HCT116 (cell line): ENCODE results near the gene KMO. TPM values are rescaled to one million over a fixed set of nuclear protein-coding genes. Genes with fewer than 3 reads are reported as not detected.

Experiments
- ATAC-seq: fragments of 200-7000 bp; cut with Tn5 transposase; 2 replicates; pipeline ENCODE4 v1.9.1; 2020; ENCODE audit warnings: mild to moderate bottlenecking, moderate library complexity
- BruUV-seq: library from RNA; stranded (reverse); fragments of 400-500 nt; replicated peaks from 2 replicates; lab custom pipeline; 2021; lab: Mats Ljungman, UMichigan
- CTCF ChIA-PET: fragments of 300-600 bp; sonication (Branson Sonifier 250); formaldehyde crosslinking; loops from one replicate; lab custom pipeline; 2021; ENCODE audit warnings: antibody characterized with exemption; lab: Charles Lee
- POLR2A ChIA-PET: fragments of 300-600, 350-600 bp; sonication (Branson Sonifier 250); formaldehyde crosslinking; loops from one replicate; lab custom pipeline; 2021; ENCODE audit warnings: antibody characterized with exemption; lab: Charles Lee
- RAD21 ChIA-PET, 2 experiments: fragments of 300-600 bp; sonication (Branson Sonifier 250); formaldehyde crosslinking; loops; one replicate each; lab custom pipeline; 2023; ENCODE audit warnings: low total read pairs in 2 of 2; ENCODE audit not compliant: uncharacterized antibody in 2 of 2, unreplicated experiment in 2 of 2, low non-redundant PET in 1 of 2; lab: Charles Lee
- DNase-seq: peaks from one replicate; pipeline ENCODE4 v3.0.0-alpha.2; 2010; ENCODE audit warnings: low read depth, low spot score
- H2AFZ ChIP-seq: fragments of 200-600 bp; shearing (Covaris generic), sonication (generic); 2 replicates; pipeline ENCODE4 v1.6.1; 2017; ENCODE audit warnings: low read depth, mixed run types, mixed read lengths, antibody characterized with exemption, low read length; ENCODE audit not compliant: poor library complexity, severe bottlenecking
- H3K27ac ChIP-seq: 2 replicates; pipeline ENCODE4 v1.5.1; 2012; ENCODE audit warnings: low read depth, low read length
- H3K27me3 ChIP-seq: fragments of 200-600 bp; sonication (generic); 2 replicates; pipeline ENCODE4 v1.6.1; 2016; ENCODE audit warnings: mixed run types, low read length, mixed read lengths; ENCODE audit not compliant: insufficient read depth
- H3K36me3 ChIP-seq, 2 experiments: fragments of 200-500 bp in 1 of 2; fragments of 200-600 bp in 1 of 2; sonication (Bioruptor generic) in 1 of 2; sonication (generic) in 1 of 2; 2 replicates each; pipeline versions ENCODE4 v1.5.1 to v1.6.1; 2014 to 2016; ENCODE audit warnings: low read length in 2 of 2, inconsistent platforms in 1 of 2, mixed read lengths in 1 of 2, mixed run types in 1 of 2; ENCODE audit not compliant: insufficient read depth in 2 of 2, control insufficient read depth in 1 of 2
- H3K4me1 ChIP-seq, 2 experiments: fragments of 200-600 bp in 1 of 2; sonication (generic) in 1 of 2; 2 replicates each; pipeline versions ENCODE4 v1.5.1 to v1.6.1; 2012 to 2017; ENCODE audit warnings: low read length in 2 of 2, inconsistent platforms in 1 of 2, mild to moderate bottlenecking in 1 of 2, mixed read lengths in 1 of 2, mixed run types in 1 of 2, moderate library complexity in 1 of 2; ENCODE audit not compliant: insufficient read depth in 2 of 2, control insufficient read depth in 1 of 2
- H3K4me2 ChIP-seq: fragments of 200-600 bp; sonication (generic); 2 replicates; pipeline ENCODE4 v1.6.1; 2017; ENCODE audit warnings: mixed run types, low read length, mixed read lengths
- H3K4me3 ChIP-seq, 2 experiments: fragments of 200-600 bp in 1 of 2; sonication (generic) in 1 of 2; replicated peaks in 1 of 2; 2 replicates each; pipeline ENCODE4 v1.5.1; 2011 to 2016; ENCODE audit warnings: low read length in 2 of 2, control low read depth in 1 of 2, low read depth in 1 of 2, mild to moderate bottlenecking in 1 of 2, mixed read lengths in 1 of 2, mixed run types in 1 of 2
- H3K79me2 ChIP-seq: fragments of 200-600 bp; sonication (generic); 2 replicates; pipeline ENCODE4 v1.6.1; 2017; ENCODE audit warnings: mild to moderate bottlenecking, mixed run types, low read length, moderate library complexity, mixed read lengths; ENCODE audit not compliant: insufficient read depth
- H3K9ac ChIP-seq: fragments of 200-600 bp; sonication (generic); 2 replicates; pipeline ENCODE4 v1.6.1; 2016; ENCODE audit warnings: low read length, mixed read lengths
- H3K9me2 ChIP-seq: fragments of 200-600 bp; sonication (generic), shearing (Covaris generic); 2 replicates; pipeline ENCODE4 v1.6.1; 2017; ENCODE audit warnings: mixed run types, mild to moderate bottlenecking, moderate library complexity; ENCODE audit not compliant: insufficient read depth
- H3K9me3 ChIP-seq, 2 experiments: fragments of 200-500 bp in 1 of 2; fragments of 200-600 bp in 1 of 2; sonication (Bioruptor generic) in 1 of 2; sonication (generic) in 1 of 2; 2 replicates each; pipeline ENCODE4 v1.6.1; 2014 to 2017; ENCODE audit warnings: low read length in 2 of 2, mixed read lengths in 2 of 2, inconsistent platforms in 1 of 2, low read depth in 1 of 2, mild to moderate bottlenecking in 1 of 2, mixed run types in 1 of 2, moderate library complexity in 1 of 2; ENCODE audit not compliant: control insufficient read depth in 1 of 2, insufficient read depth in 1 of 2
- H4K20me1 ChIP-seq: fragments of 200-600 bp; sonication (generic), shearing (Covaris generic); 2 replicates; pipeline ENCODE4 v1.6.1; 2017; ENCODE audit warnings: mixed run types, mild to moderate bottlenecking, moderate library complexity; ENCODE audit not compliant: insufficient read depth
- FOSL1 ChIP-seq: IDR thresholded peaks from 2 replicates; pipeline ENCODE4 v1.6.1; 2012; ENCODE audit warnings: low read depth
- MAX ChIP-seq: IDR thresholded peaks from 2 replicates; pipeline ENCODE4 v1.6.1; 2012
- SRF ChIP-seq: IDR thresholded peaks from 2 replicates; pipeline ENCODE4 v1.6.1; 2012; ENCODE audit warnings: low read depth
- TCF7L2 ChIP-seq: IDR thresholded peaks from 2 replicates; pipeline ENCODE4 v1.7.0; 2011; ENCODE audit warnings: borderline replicate concordance, inconsistent platforms; ENCODE audit not compliant: insufficient read depth, insufficient read length; ENCODE audit errors: extremely low read depth
- YY1 ChIP-seq: IDR thresholded peaks from 2 replicates; pipeline ENCODE4 v1.6.1; 2011; ENCODE audit warnings: low read length, low read depth, moderate library complexity, mild to moderate bottlenecking; ENCODE audit not compliant: insufficient replicate concordance; ENCODE audit errors: extremely low read depth
- intact Hi-C: fragments of 100-400 bp; cut with micrococcal nuclease; formaldehyde crosslinking; loops from 2 replicates; pipeline ENCODE4 v1.10.0; 2022
- total RNA-seq: library from RNA; stranded (reverse); gene quantifications from one replicate; pipeline ENCODE4 v1.2.1, GENCODE V29; 2021; ENCODE audit not compliant: unreplicated experiment

The KMO gene
- total RNA-seq, 1 experiment from 2014 or later = not detected

GRCh38 chr1:241641773-241642592 is 109.8 kb downstream of the KMO start:
- ChIA-PET CTCF (no interaction called here), RAD21 (no interaction called here), POLR2A (no interaction called here)
- Histone ChIP-seq H3K36me3 (no peaks in the 10 kb centered on the region), H3K9ac (no peak overlapping the region), H3K79me2 (peaks cover 21% of the 10 kb centered on the region; the same call in 1 of the 2 replicates), H3K27ac (no peak overlapping the region; the same call in 1 of the 2 replicates), H3K27me3 (no peaks in the 10 kb centered on the region), H2AFZ (peak overlapping the region; percentile 89), H3K4me3 (no peak overlapping the region), H4K20me1 (no peaks in the 10 kb centered on the region), H3K9me2 (no peaks in the 10 kb centered on the region), H3K4me2 (peak overlapping the region; percentile 52), H3K4me1 (peaks cover 5 to 29% of the 10 kb centered on the region in 2 experiments; a peak in 3 of 4 replicates), H3K9me3 (no peaks in the 10 kb centered on the region)
- intact Hi-C loops = no loop called here
- DNase-seq = no peak
- BruUV-seq = no TSS peak
- ATAC-seq = no peak
- TF ChIP-seq SRF = peak; percentile 72
- TF ChIP-seq TCF7L2 = no peak
- TF ChIP-seq FOSL1 = peak; percentile 45; the same call in 1 of the 2 replicates
- no peak for TF ChIP-seq YY1

- Histone ChIP-seq H3K4me1 (peaks cover 5 to 29% of the 10 kb centered on the region in 2 experiments; a peak in 3 of 4 replicates), H3K9me2 (no peaks in the 10 kb centered on the region)
- TF ChIP-seq MAX = no peak
- TF ChIP-seq, all 23 proteins: peak for 0
- ChIA-PET RAD21 (no interaction called here), CTCF (no interaction called here), POLR2A (no interaction called here)
- BruUV-seq = no TSS peak
- H3K4me2 ChIP-seq = no peak overlapping the region
- peaks cover 18% of the 10 kb centered on the region; the same call in 1 of the 2 replicates for H3K79me2 ChIP-seq
- no peak overlapping the region for H3K9ac ChIP-seq
- intact Hi-C loops = no loop called here
- no peak for ATAC-seq
- no peaks in the 10 kb centered on the region for H3K27me3 ChIP-seq
- H2AFZ ChIP-seq = no peak overlapping the region
- DNase-seq = no peak
- no peaks in the 10 kb centered on the region for H4K20me1 ChIP-seq
- H3K36me3 ChIP-seq = no peaks in the 10 kb centered on the region
- H3K9me3 ChIP-seq = no peaks in the 10 kb centered on the region
- H3K27ac ChIP-seq = no peak overlapping the region
- no peak overlapping the region for H3K4me3 ChIP-seq
These were observed 110.4 kb downstream of the KMO start for GRCh38 chr1:241642593-241642944.
